HG03442 (cell line): ENCODE measurements around the gene STK31.
"Not testable (repeated sequence)": the region's sequence is repeated elsewhere in the genome, so short reads cannot be mapped to it uniquely, and the experiment has no call there.

Experiments
- ATAC-seq: cut with Tn5 transposase; IDR thresholded peaks from one replicate; pipeline ENCODE4 v1.9.1; 2021; ENCODE audit warnings: mild to moderate bottlenecking, moderate library complexity; ENCODE audit not compliant: unreplicated experiment

The STK31 gene

DNA sequence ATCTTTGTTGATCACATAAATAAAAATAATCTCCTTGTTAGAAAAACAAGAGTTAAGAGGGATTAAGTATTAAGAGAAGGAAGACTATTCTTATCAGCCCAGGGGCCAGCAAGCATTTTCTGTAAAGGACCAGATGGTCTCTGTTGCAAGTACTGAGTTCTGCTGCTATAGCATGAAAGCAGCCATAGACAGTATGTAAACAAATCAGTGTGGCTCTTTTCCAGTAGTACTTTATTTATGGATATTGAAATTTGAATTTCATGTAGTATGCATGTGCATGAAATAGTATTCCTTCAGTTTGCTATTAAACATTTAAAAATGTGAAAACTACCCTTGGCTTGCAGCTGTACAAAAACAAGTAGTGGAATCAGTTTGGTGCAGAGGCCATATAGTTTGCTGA lies 81.7 kb downstream of the STK31 start:
- ATAC-seq, result no peak

DNA sequence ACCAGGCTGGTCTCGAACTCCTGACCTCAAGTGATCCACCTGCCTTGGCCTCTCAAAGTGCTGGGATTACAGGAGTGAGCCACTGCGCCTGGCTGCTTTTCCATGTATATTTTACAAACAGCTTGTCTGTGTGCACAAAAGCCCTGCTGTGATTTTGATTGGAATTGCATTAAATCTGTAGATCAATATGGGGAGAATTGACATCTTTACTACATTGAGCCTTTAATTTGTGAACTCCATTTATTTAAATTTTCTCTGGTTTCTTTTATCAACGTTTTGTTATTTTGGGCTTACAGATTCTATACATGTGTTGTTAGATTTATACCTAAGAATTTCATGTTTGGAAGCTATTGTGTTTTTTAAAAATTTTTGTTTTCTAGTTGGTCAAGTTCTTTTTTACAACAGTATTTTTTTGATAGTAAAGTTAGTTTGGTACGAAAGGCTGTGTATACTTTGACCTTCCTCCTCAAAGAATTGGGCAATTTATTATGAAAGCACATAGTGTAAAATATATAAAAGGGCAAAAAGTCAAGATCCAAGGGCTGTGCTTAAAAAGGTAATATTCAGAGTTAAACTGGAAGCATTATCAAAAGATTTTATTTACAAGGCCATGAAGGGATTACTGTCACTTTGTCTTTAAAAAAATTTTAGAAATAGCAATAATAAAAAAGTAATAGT lies 92.8 kb downstream of the STK31 start:
- ATAC-seq, result no peak

GRCh38 chr7:23804707-23805106 lies 94.7 kb downstream of the STK31 start:
- no peak for ATAC-seq

DNA sequence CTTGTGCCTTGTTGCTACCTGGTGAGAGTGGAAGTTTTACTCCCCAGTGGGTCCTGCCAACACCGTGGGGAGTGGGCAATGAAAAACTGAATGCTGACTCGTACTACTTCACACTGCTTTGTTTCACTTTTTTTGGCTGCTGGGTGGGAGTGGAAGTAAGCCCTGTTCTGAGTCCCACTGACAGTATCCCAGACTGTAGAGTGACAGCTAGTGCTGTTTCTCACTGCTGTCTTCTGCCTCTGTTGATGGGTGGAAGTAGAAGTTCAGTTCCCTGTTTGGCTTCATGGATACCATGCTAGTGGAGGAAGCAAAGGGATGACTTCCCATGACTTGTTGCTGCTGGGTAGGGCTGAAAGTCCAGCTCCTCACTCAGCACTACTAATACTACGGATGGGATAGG lies 98.4 kb downstream of the STK31 start:
- ATAC-seq, result no peak

- ATAC-seq, result no peak
Measured at GRCh38 chr7:23810099-23810498, 100.1 kb downstream of the STK31 start.

DNA sequence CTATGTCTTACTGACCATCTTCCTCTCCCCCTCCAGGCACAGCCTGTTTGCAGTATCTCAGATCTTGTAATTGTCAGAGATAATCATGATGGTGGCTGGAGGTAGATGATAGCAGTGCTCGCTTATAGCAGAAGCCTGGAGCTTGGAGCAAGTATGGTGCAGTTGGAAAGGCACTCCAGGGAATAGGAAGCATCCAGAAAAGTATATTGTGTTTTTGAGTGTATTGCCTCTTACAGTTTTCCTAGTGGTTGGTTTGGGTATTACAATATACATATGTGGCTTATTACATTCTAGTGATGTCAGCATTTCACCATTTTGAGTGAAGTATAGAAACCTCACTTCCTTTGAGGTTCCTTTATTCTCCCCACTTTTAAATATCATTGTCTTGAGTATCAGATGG lies 101.5 kb downstream of the STK31 start:
- no peak for ATAC-seq

GRCh38 chr7:23828125-23828524 lies 118.1 kb downstream of the STK31 start:
- ATAC-seq, result not testable (repeated sequence)

DNA sequence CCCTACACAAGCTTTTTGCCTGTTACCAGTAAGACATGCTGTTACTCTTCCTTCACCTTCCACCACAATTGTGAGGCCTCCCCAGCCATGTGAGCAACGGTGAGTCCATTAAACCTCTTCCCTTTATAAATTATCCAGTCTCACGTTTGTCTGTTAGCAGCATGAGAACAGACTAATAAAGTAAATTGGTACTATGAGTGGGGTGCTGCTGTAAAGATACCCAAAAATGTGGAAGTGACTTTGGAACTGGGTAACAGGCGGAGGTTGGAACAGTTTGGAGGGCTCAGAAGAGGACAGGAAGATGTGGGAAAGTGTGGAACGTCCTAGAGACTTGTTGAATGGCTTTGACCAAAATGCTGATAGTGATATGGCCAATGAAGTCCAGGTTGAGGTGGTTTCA lies 122.7 kb downstream of the STK31 start:
- ATAC-seq, result not testable (repeated sequence)

DNA sequence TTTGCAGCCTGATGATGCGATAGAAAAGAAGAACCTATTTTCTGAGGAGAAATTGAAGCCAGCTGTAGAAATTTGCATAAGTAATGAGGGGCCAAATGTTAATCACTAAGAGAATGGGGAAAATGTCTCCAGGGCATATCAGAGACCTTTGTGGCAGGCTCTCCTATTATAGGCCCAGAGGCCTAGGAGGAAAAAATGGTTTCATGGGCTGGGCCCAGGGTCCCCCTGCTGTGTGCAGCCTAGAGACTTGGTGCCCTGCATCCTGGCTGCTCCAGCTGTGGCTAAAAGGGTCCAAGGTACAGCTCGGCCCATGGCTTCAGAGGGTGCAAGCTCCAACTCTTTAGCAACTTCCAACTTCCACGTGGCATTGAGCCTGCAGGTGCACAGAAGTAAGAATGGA lies 123.4 kb downstream of the STK31 start:
- ATAC-seq, result no peak

DNA sequence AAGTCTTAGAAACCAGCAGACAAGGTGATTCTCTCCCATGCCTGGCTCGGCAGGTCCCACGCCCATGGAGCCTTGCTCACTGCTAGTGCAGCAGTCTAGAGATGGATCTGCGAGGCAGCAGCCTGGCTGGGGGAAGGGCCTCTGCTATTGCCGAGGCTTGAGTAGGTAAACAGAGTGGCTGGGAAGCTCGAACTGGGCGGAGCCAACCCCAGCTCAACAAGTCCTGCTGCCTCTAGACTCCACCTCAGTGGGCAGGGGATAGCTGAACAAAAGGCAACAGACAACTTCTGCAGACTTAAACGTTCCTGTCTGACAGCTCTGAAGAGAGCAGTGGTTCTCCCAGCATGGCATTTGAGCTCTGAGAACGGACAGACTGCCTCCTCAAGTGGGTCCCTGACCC lies 134.8 kb downstream of the STK31 start:
- ATAC-seq, result not testable (repeated sequence)

DNA sequence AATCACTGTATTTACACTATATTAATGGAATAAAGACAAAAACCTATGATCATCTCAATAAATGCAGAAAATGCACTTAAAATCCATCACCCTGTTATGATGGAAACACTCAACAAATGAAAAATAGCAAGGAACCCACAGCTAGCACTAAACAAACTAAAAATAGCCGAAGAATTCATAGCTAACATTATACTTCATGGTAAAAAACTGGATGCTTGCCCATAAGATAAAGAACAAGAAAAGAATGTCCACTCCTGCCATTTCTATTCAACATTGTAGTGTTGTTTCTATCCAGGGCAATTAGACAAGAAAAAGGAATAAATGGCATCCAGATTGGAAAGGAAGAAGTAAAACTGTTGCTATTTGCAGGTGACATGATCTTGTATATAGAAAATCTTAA lies 142.1 kb downstream of the STK31 start:
- no peak for ATAC-seq

DNA sequence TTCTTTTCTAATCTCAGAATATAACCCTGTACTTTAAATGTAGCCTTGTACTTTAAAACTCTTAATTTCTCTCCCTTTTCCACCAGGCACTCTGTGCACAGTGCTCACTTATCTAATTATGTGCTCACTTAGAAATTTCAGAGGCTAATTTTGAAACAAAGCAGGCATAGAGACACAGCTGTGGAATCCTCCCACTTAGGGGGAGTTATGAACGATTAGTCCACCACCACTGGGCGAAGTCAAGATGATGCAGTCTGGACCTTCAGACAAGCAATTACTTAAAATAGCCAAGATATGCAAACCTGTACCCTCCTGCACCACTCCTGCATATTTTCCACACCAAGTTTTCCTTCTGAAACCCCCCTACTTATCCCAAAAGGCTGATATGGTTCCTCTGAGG lies 143.0 kb downstream of the STK31 start:
- no peak for ATAC-seq

DNA sequence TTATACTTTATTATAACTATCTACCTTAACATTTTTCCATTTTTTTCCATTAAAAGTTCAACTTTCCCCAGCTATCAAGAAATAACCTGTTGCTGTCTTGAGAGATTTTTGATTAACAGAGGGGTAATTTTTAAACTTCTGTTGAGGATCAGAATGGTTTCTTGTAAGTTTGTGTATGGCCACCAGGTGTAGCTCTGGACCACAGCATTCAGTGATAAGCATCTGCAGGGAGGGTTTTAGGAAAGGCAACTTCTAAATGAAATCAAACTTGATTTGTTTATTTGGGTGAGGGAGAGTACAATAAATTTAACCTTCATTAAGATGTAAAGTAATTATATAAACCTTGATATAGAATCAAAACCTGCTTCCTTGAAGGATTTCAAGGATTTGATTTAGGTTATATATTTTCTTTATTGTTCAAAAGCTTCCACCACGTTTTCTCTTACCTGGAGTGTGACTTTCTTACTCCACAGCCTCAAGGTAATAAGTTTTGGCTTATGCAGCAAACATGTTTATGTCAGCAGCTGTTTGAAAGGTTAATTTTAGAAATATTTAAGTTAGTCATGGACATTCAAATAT lies 153.3 kb downstream of the STK31 start:
- ATAC-seq, result no peak

GRCh38 chr7:23864973-23865372 lies 155.0 kb downstream of the STK31 start:
- no peak for ATAC-seq

GRCh38 chr7:23873306-23873705 lies 163.3 kb downstream of the STK31 start:
- no peak for ATAC-seq

DNA sequence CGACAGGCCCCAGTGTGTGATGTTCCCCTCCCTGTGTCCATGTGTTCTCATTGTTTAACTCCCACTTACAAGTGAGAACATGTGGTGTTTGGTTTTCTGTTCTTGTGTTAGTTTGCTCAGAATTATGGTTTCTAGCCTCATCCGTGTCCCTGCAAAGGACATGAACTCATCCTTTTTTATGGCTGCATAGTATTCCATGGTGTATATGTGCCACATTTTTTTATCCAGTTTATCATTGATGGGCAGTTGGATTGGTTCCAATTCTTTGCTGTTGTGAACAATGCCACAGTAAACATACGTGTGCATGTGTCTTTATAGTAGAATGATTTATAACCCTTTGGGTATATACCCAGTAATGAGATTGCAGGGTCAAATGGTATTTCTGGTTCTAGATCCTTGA lies 166.5 kb downstream of the STK31 start:
- ATAC-seq, result not testable (repeated sequence)
